Colonic mucosa (tissue), 4 donors: ENCODE data around the gene NHLRC4. TPM values are rescaled to one million over a fixed set of nuclear protein-coding genes. Genes with fewer than 3 reads are reported as not detected.

Source experiments
- DNase-seq: peaks from one replicate; pipeline ENCODE4 v3.0.0-alpha.2; 2020
- H3K27ac ChIP-seq: fragments of 200-600 bp; one replicate; pipeline ENCODE4 v1.8.0; 2021
- H3K27me3 ChIP-seq: fragments of 200-600 bp; one replicate; pipeline ENCODE4 v1.8.0; 2021
- H3K36me3 ChIP-seq: fragments of 200-600 bp; one replicate; pipeline ENCODE4 v1.8.0; 2021
- H3K4me1 ChIP-seq: fragments of 200-600 bp; one replicate; pipeline ENCODE4 v1.8.0; 2021; ENCODE audit warnings: mild to moderate bottlenecking
- H3K4me3 ChIP-seq: fragments of 200-600 bp; one replicate; pipeline ENCODE4 v1.8.0; 2021
- H3K9ac ChIP-seq, 2 donors: one replicate each; pipeline ENCODE4 v1.7.0; 2013; ENCODE audit warnings: control low read depth in 2 of 2, low read depth in 2 of 2, low read length in 2 of 2
- H3K9me3 ChIP-seq: fragments of 200-600 bp; one replicate; pipeline ENCODE4 v1.8.0; 2021
- CTCF ChIP-seq: fragments of 200-600 bp; IDR thresholded peaks from one replicate; pipeline ENCODE4 v1.8.0; 2022; ENCODE audit warnings: antibody characterized with exemption, mild to moderate bottlenecking
- intact Hi-C: fragments of 100-400 bp; cut with DNase I; formaldehyde crosslinking; loops from one replicate; pipeline ENCODE4 v1.14.1; 2022
- total RNA-seq, 2 donors: library from RNA; stranded (reverse); fragmentation: NEBNext Ultra II Directional in 1 of 2; extraction: Animal tissue kit (Norgen Biotek cat#: 25700) in 1 of 2; gene quantifications; one replicate each; pipeline ENCODE4 v1.2.1, GENCODE V29; 2021
- donor health status: healthy.
- donor health status: DM: no; HTN: no; CAD: no.
- donor health status: DM: no; HTN: no; CAD: no.

NHLRC4 gene
- total RNA-seq, 2 donors from 2014 or later: 0.32 to 0.35 TPM

GRCh38 chr16:590188-590814, 23.5 kb downstream of the NHLRC4 start:
- Histone ChIP-seq H3K4me3 (peak overlapping the region; percentile 84), H3K9me3 (no peaks in the 10 kb centered on the region), H3K9ac (peak overlapping the region; percentile 86 to 96), H3K27me3 (no peaks in the 10 kb centered on the region), H3K4me1 (peaks cover 25% of the 10 kb centered on the region), H3K36me3 (no peaks in the 10 kb centered on the region), H3K27ac (peak overlapping the region; percentile 79)
- intact Hi-C loops: no loop called here
- TF ChIP-seq CTCF: no peak
- DNase-seq: no peak

- H3K27ac ChIP-seq: no peak overlapping the region
- H3K4me3 ChIP-seq: peak overlapping the region; percentile 84
- H3K27me3 ChIP-seq: no peaks in the 10 kb centered on the region
- no peaks in the 10 kb centered on the region for H3K9me3 ChIP-seq
- H3K4me1 ChIP-seq: peaks cover 25% of the 10 kb centered on the region
- H3K9ac ChIP-seq: peak overlapping the region; percentile 86 to 96
- no peaks in the 10 kb centered on the region for H3K36me3 ChIP-seq
- no peak for DNase-seq
- intact Hi-C loops: no loop called here
- TF ChIP-seq CTCF: no peak
These were observed 24.0 kb downstream of the NHLRC4 start for GRCh38 chr16:590815-591200.

- intact Hi-C loops: no loop called here
- no peaks in the 10 kb centered on the region for H3K27me3 ChIP-seq
- DNase-seq: no peak
- no peaks in the 10 kb centered on the region for H3K9me3 ChIP-seq
- peak overlapping the region; percentile 84 for H3K4me3 ChIP-seq
- peak overlapping the region; percentile 86 to 96 for H3K9ac ChIP-seq
- H3K4me1 ChIP-seq: peaks cover 25% of the 10 kb centered on the region
- no peak overlapping the region for H3K27ac ChIP-seq
- no peaks in the 10 kb centered on the region for H3K36me3 ChIP-seq
- TF ChIP-seq CTCF: no peak
These were observed 24.4 kb downstream of the NHLRC4 start for GRCh38 chr16:591231-591630.

- peaks cover 25% of the 10 kb centered on the region for H3K4me1 ChIP-seq
- H3K36me3 ChIP-seq: no peaks in the 10 kb centered on the region
- DNase-seq: no peak
- TF ChIP-seq CTCF: no peak
- peak overlapping the region; percentile 46 to 69 for H3K9ac ChIP-seq
- peak overlapping the region; percentile 96 for H3K27ac ChIP-seq
- no peaks in the 10 kb centered on the region for H3K27me3 ChIP-seq
- no peak overlapping the region for H3K4me3 ChIP-seq
- H3K9me3 ChIP-seq: no peaks in the 10 kb centered on the region
- intact Hi-C loops: no loop called here
These were observed 25.2 kb downstream of the NHLRC4 start for GRCh38 chr16:591892-592517.

- intact Hi-C loops: no loop called here
- Histone ChIP-seq H3K4me3 (no peak overlapping the region), H3K9me3 (no peaks in the 10 kb centered on the region), H3K4me1 (peaks cover 25% of the 10 kb centered on the region), H3K9ac (peak overlapping the region; percentile 0 to 69), H3K27me3 (no peaks in the 10 kb centered on the region), H3K36me3 (no peaks in the 10 kb centered on the region), H3K27ac (peak overlapping the region; percentile 96)
- peak; percentile 68 for DNase-seq
- no peak for TF ChIP-seq CTCF
These were observed 25.9 kb downstream of the NHLRC4 start for GRCh38 chr16:592518-593306.
